Parathyroid adenoma (tissue), 2 donors: ENCODE results near the gene LTBP2.

Experiments
- H2AFZ ChIP-seq: fragments of 300-600 bp; sonication (generic); one replicate; pipeline ENCODE4 v1.7.0; 2017; ENCODE audit warnings: antibody characterized with exemption, mild to moderate bottlenecking
- H3K27ac ChIP-seq: fragments of 300-600 bp; sonication (generic); one replicate; pipeline ENCODE4 v1.7.0; 2017
- H3K27me3 ChIP-seq: fragments of 300-600 bp; sonication (generic); one replicate; pipeline ENCODE4 v1.7.0; 2017; ENCODE audit warnings: low read length; ENCODE audit not compliant: control insufficient read depth, insufficient read depth
- H3K36me3 ChIP-seq: fragments of 300-600 bp; sonication (generic); one replicate; pipeline ENCODE4 v1.7.0; 2017; ENCODE audit warnings: low read length; ENCODE audit not compliant: control insufficient read depth, insufficient read depth
- H3K4me1 ChIP-seq: fragments of 300-600 bp; sonication (generic); one replicate; pipeline ENCODE4 v1.7.0; 2017; ENCODE audit warnings: control low read depth
- H3K4me2 ChIP-seq: fragments of 300-600 bp; sonication (generic); one replicate; pipeline ENCODE4 v1.7.0; 2017; ENCODE audit warnings: low read length
- H3K4me3 ChIP-seq: fragments of 300-600 bp; sonication (generic); one replicate; pipeline ENCODE4 v1.7.0; 2017; ENCODE audit warnings: low read depth, low read length
- H3K79me2 ChIP-seq: fragments of 300-600 bp; sonication (generic); one replicate; pipeline ENCODE4 v1.7.0; 2017; ENCODE audit warnings: control low read depth
- H3K9ac ChIP-seq: fragments of 300-600 bp; sonication (generic); one replicate; pipeline ENCODE4 v1.7.0; 2017; ENCODE audit warnings: mild to moderate bottlenecking
- H3K9me3 ChIP-seq: fragments of 300-600 bp; sonication (generic); one replicate; pipeline ENCODE4 v1.7.0; 2017; ENCODE audit warnings: low read length; ENCODE audit not compliant: control insufficient read depth
- CTCF ChIP-seq: fragments of 300-600 bp; sonication (generic); IDR thresholded peaks from one replicate; pipeline ENCODE4 v1.7.0; 2017; ENCODE audit warnings: antibody characterized with exemption, mild to moderate bottlenecking
- donor health status: primary hyperparathyroidism.

The LTBP2 gene

GRCh38 chr14:74586681-74587362, 25.2 kb downstream of the LTBP2 start:
- H3K36me3 ChIP-seq = no peaks in the 10 kb centered on the region
- peaks cover 20% of the 10 kb centered on the region for H3K4me1 ChIP-seq
- H3K9ac ChIP-seq = no peak overlapping the region
- no peak overlapping the region for H3K27ac ChIP-seq
- H2AFZ ChIP-seq = no peak overlapping the region
- no peaks in the 10 kb centered on the region for H3K9me3 ChIP-seq
- no peaks in the 10 kb centered on the region for H3K27me3 ChIP-seq
- no peak overlapping the region for H3K4me2 ChIP-seq
- no peak overlapping the region for H3K4me3 ChIP-seq
- H3K79me2 ChIP-seq = no peaks in the 10 kb centered on the region
- no peak for TF ChIP-seq CTCF

- Histone ChIP-seq H3K9ac (no peak overlapping the region), H3K4me1 (peaks cover 11% of the 10 kb centered on the region), H3K4me3 (no peak overlapping the region), H3K27me3 (no peaks in the 10 kb centered on the region), H3K4me2 (no peak overlapping the region), H3K36me3 (no peaks in the 10 kb centered on the region), H3K27ac (no peak overlapping the region), H3K79me2 (no peaks in the 10 kb centered on the region), H2AFZ (no peak overlapping the region), H3K9me3 (no peaks in the 10 kb centered on the region)
- no peak for TF ChIP-seq CTCF
Observed at GRCh38 chr14:74585406-74586335, 26.4 kb downstream of the LTBP2 start.

DNA sequence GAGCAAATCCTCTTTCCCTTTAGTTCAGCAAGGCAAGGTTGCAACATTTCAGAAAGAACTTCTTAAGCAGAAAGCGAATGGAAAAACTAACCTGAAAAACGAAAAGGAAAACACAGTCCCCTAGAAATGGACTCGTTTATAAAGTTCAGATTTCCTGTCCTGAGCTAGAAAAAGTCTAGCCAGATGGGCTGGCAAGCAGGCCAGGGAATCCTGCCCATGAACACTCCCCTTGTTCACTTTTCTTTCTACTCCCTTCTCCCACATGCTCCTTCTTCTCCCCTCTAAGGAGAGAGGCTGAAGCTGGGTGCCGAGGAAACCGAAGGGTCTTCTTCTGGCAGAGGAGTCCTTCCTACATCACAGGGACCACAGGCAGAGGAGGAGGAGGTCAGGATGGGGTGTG, 27.1 kb downstream of the LTBP2 start:
- no peak overlapping the region for H3K27ac ChIP-seq
- no peaks in the 10 kb centered on the region for H3K79me2 ChIP-seq
- no peak overlapping the region for H3K4me3 ChIP-seq
- H3K27me3 ChIP-seq = no peaks in the 10 kb centered on the region
- no peaks in the 10 kb centered on the region for H3K36me3 ChIP-seq
- no peak overlapping the region for H3K4me2 ChIP-seq
- H2AFZ ChIP-seq = no peak overlapping the region
- H3K9me3 ChIP-seq = no peaks in the 10 kb centered on the region
- no peak overlapping the region for H3K9ac ChIP-seq
- TF ChIP-seq CTCF = no peak
- H3K4me1 ChIP-seq = peaks cover 11% of the 10 kb centered on the region

DNA sequence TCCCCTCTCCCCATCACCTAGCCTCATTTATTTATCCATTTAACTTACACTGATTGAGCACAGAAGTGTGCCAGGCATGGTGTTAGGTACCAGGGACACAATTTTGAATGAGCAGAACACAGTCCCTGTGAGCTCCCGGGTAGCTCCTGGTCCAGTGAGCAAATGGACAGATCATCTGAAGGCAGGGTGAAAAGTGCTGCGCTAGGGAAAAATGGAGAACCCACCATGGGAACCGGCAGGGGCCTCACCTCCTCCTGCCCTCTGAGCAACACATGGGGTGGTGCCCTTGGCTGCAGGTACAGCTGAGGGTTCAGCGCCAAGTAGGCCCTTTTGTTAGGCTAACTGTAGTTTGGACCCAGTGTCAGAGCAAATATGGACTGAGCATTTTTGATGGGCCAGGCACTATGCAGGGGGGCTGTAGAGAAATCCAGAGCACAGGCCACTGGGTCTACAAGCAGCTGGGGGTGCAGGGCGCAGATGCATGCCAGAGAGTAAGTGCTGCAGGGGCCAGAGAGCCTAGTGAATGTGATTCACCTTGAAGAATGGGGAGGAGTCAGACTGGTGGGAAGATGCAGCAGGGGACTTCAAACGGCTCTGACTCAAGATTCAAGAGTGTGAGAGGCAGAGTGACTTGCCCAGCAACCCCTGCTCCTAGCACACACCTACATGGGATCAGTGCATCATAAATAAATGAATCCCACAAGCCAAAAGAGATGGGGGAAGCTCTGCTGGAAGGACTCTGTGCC, 28.2 kb downstream of the LTBP2 start:
- Histone ChIP-seq H3K4me2 (no peak overlapping the region), H3K9ac (no peak overlapping the region), H3K79me2 (no peaks in the 10 kb centered on the region), H3K27me3 (no peaks in the 10 kb centered on the region), H2AFZ (no peak overlapping the region), H3K36me3 (no peaks in the 10 kb centered on the region), H3K4me3 (no peak overlapping the region), H3K27ac (no peak overlapping the region), H3K4me1 (peaks cover 11% of the 10 kb centered on the region), H3K9me3 (no peaks in the 10 kb centered on the region)
- TF ChIP-seq CTCF = no peak
